GM19463 (cell line): ENCODE measurements around the gene C11orf71.

Experiments used
- ATAC-seq: cut with Tn5 transposase; IDR thresholded peaks from one replicate; pipeline ENCODE4 v1.9.1; 2021; ENCODE audit warnings: mild to moderate bottlenecking, moderate library complexity; ENCODE audit not compliant: unreplicated experiment

Gene C11orf71

DNA sequence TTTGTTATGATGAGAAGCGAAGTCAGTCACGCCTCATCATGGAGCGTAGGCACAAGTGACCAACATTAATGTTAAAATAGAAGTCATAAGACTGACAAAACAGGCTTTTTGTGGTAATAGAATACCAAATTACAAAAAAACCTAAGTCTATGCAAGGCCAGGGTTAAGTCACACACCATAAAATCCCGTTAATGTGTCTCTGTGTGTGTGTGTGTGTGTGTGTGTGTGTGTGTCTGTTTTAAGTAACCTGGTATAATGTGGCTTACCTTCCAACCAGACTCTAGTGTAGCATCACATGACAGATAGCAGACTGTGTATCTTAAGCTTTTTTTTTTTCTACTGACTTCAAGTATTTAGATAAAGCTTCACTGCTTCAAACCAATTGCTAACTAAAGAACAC is 38.0 kb downstream of the C11orf71 start:
- ATAC-seq: no peak

DNA sequence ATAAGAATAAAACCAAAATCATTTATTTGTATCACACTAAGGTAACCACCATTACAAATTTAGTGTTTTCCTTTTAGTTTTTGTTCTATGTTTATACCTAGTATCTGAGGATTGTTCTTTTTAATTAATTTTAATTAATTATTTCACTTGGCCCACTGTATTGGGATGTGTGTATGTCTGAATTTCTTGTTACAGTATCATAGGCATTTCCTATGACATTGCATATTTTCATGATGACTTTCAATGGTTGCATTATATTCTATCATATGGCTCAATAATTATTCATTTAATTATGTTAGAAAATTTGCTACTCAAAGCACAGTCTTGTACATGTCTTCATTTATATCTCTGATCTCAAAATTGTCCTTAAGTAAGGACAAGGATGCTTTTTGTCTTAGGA is 41.0 kb downstream of the C11orf71 start:
- ATAC-seq: no peak

DNA sequence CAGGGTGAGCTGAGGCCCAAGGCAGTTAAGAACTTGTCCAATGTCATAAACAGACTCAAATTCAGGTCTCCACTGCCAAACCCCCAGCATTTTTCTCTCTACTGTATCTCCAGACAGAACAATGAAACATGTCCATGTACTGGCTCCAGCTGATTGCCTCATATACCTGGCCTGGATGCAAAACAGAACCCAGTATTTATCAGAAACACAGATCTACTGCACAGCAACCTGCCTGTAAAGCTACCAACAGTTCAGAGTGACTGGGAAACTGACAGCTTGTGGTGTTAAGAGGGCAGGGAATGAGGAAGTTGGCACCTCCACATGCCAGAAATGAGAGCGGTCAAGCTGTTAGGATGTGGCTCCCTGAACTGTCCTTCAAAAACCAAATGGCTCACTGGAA is 41.6 kb downstream of the C11orf71 start:
- ATAC-seq: no peak

DNA sequence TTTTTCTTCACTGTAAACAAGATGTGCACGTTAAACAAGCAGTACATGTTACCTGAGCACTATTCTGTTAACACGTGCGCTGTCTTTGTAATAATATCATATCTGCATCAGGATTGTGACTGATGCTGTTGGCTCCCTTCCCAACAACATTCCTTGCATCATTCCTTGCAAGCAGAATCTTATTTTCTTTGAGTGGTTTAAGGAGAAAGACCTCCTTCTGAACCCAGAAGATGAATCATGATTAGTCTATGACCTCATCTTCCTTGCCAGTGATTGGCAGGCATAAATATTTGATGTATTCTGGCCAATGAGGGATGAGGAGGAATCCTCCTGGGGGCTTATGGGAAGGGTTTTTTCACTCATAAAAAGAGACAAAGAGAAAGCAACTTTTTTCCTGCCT is 46.2 kb downstream of the C11orf71 start:
- no peak for ATAC-seq

DNA sequence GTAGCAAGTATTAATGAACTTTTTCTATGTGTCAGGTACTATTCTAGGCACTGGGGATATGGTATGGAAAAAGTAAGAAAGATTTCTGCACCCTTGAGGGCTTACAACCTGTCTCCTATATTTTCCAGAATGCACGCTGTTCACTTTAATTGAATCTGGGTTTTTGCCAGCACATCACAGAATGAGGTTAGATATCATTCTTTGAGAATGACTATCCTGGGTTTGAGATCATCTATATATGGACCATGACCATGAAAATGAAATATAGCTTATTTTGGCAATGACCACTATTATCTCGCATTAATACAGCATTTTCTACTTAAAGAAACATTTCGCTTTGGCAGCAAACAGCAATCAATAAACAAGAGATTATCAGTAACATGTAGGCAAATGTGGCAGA is 46.9 kb downstream of the C11orf71 start:
- no peak for ATAC-seq

DNA sequence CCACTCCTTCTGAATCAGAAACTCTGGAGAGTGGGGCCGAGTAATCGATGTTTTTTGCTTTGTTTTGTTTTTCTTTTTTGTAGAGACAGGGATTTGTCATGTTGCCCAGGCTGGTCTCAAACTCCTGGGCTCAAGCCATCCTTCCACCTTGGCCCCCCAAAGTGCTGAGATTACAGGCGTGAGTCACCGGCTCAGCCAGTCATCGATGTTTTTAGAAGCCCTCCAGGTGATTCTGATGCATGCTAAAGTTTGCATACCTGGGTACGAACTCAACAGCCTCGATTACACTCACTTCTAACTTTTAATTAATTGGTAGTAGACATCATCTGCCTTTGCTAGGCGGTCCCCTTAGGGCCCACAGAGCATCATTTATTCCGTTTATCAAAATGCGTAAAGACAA is 50.3 kb downstream of the C11orf71 start:
- no peak for ATAC-seq
